ENCODE results near the gene TULP4.
"Not testable (repeated sequence)": the region's sequence is repeated elsewhere in the genome, so short reads cannot be mapped to it uniquely, and the experiment has no call there.

TULP4 gene

GRCh38 chr6:158507174-158507573, 194.9 kb downstream of the TULP4 start:
- no peak for DNase-seq

DNA sequence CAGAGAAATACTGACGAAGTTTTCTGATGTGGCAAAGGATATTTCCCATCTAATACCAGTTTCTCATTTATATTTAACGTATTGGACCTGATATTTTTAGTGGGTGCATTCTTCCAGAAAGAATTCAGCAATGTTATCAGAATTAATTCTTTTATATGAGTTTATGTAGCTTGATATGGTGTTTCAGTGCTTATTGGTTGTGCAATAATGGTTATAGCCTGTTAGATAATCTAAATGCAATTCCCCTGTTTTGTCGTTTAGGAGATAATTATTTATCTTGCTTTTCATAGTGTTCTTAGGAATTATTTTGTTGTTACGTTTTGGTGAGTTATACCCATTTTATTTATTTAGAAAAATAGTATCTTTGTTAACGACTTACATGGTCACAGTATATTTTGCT, 196.2 kb downstream of the TULP4 start:
- DNase-seq: no peak

DNA sequence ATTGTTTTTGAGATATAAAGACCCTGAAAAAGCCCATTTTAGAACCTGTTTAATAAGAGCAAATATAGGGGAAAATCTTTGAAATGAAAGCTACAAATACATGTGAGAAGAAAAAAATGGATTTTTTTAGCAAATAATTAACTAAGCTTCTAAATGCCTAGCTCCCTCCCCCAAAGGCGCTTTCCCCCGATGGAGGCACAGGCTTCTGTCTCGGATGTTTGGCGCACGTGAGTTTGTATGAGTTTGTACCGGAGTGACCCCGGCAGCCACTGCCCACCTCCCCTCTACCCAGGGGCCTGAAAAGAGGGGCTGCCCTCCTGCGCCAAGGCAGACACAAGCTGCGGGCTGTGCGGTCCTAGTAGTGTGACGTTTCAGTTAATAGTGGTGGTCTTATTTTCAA, 197.2 kb downstream of the TULP4 start:
- no peak for DNase-seq

DNA sequence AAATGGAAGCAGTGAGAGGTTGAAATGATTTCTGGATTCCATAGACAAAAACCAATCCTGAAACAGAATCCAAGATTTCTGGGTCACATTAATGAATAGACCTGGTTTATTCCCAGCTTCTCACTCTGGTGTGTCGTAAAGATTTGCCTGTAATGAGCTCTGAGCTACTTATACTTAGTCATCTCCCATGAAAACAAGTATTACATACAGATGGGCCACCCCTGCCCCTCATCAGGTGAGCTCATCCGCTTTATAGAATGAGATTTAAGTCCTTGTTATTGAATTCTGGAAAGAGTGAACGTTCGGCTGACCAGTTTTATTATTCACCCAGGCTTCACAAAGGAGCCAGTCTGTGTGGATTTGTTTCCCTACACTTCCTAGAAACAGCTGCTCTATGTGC, 200.5 kb downstream of the TULP4 start:
- DNase-seq: no peak

- DNase-seq: no peak
These were observed 201.9 kb downstream of the TULP4 start for GRCh38 chr6:158514176-158514575.

- DNase-seq: no peak
These were observed 202.7 kb downstream of the TULP4 start for GRCh38 chr6:158514991-158515390.

DNA sequence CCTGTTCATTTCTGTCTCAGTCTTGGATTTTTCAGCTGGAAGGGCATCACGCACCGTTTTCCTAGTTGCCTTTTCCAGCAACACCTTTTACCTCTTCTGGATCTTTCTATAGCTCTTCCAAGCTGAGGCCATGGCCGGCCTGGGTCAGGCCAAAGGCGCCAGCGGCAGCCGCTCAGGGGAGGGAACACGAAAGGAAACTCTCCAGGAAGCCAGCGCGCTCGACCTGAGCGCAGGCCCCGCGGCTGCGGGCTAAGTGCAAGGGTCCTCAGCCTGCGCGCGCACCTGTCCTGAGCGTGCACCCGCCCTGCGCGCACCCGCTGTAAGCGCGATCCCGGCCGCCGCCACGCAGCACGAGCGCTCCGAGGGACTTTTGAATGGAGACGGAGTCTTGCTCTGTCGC, 203.8 kb downstream of the TULP4 start:
- no peak for DNase-seq

- no peak for DNase-seq
These were observed 204.8 kb downstream of the TULP4 start for GRCh38 chr6:158517038-158517437.

DNA sequence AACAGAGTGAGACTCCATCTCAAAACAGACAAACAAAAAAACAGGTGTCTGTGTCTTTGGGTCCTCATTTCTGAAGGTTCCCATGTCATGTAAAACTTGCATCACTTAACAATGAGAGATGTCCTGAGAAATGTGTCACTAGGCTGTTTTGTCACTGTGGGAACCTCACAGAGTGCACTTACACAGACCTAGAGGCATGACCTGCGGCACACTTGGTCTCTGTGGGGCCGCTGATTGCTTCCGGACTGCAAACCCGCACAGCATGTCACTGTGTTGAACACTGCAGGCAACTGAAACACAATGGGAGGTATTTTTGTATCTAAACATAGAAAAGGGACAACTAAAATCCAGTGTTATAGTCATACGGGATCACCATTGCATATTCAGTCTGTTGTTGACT, 205.3 kb downstream of the TULP4 start:
- no peak for DNase-seq

GRCh38 chr6:158518191-158519127, 206.2 kb downstream of the TULP4 start:
- peak; percentile 41 to 42 for DNase-seq

- DNase-seq: no peak
These were observed 207.0 kb downstream of the TULP4 start for GRCh38 chr6:158519300-158519699.

DNA sequence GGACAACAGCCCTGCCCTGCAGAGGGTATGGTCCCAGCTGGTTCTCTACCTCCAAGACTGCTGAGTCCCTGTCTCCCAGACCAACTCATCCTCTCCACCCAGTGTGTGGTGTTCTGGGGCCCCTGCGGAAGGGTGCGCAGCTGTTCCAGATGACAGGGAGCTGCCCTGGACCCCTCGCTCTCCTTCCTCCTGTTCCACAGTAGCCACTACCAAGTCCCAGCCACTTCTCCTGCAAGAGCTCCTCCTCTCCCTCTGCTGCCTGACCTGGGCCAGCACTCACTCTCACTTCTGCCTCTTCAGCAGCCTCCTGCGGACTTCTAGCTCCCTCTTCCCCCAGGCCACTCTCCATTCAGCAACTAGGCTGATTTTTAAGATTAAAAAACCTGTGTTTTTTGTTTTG, 207.5 kb downstream of the TULP4 start:
- DNase-seq: no peak

DNA sequence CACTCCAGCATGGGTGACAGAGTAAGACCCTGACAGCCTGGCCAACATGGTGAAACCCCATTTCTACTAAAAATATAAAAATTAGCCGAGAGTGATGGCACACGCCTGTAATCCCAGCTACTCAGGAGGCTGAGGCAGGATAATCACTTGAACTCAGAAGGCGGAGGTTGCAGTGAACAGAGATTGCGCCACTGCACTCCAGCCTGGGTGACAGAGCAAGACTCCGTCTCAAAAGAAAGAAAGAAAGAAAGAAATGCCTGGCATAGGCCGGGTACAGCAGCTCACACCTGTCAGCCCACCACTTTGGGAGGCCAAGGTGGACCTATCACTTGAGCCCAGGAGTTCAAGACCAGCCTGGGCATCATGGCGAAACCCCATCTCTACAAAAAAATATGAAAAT, 208.7 kb downstream of the TULP4 start:
- not testable (repeated sequence) for DNase-seq

GRCh38 chr6:158521759-158522158, 209.5 kb downstream of the TULP4 start:
- DNase-seq: no peak

GRCh38 chr6:158522616-158523015, 210.4 kb downstream of the TULP4 start:
- no peak for DNase-seq

DNA sequence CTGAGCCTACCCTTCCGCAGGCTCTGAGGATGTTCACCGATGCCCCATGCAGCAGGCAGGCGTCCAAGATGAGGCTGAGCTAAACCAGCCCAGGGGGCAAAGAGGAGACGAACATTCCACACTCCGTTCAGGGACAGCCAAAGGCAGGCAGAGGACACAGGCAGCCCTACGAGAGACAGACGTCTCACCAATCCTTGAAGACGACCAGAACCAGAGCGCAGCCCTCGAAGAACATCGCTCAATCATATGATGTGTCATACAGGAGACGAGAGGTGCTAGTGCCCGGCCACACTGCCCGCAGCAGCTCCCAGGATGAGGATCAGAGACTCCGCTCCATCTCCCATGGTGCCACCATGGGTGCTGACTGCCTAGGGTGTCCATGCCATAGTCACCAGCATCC, 212.0 kb downstream of the TULP4 start:
- no peak for DNase-seq

- not testable (repeated sequence) for DNase-seq
These were observed 215.6 kb downstream of the TULP4 start for GRCh38 chr6:158527858-158528257.

DNA sequence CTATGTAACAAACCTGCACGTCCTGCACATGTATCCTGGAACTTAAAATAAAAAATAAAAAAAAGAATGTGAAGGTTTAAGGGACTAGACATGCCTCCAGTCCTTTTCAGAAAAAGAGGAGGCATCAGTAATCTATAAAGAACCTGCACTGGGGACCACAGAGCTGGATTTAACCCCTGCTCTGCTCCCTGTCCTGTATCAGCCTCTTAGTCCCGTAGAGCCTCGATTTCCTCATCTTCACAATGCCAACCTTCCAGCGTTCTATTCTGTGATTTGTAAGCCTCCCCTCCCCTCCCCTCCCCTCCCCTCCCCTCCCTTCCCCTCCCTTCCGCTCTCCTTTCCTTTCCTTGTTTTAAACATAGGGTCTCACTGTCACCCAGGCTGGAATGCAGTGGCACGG, 216.6 kb downstream of the TULP4 start:
- DNase-seq: no peak

- no peak for DNase-seq
These were observed 217.4 kb downstream of the TULP4 start for GRCh38 chr6:158529629-158530028.

GRCh38 chr6:158531566-158531965, 219.3 kb downstream of the TULP4 start:
- DNase-seq: no peak

- DNase-seq: no peak
These were observed 219.7 kb downstream of the TULP4 start for GRCh38 chr6:158531970-158532369.

DNA sequence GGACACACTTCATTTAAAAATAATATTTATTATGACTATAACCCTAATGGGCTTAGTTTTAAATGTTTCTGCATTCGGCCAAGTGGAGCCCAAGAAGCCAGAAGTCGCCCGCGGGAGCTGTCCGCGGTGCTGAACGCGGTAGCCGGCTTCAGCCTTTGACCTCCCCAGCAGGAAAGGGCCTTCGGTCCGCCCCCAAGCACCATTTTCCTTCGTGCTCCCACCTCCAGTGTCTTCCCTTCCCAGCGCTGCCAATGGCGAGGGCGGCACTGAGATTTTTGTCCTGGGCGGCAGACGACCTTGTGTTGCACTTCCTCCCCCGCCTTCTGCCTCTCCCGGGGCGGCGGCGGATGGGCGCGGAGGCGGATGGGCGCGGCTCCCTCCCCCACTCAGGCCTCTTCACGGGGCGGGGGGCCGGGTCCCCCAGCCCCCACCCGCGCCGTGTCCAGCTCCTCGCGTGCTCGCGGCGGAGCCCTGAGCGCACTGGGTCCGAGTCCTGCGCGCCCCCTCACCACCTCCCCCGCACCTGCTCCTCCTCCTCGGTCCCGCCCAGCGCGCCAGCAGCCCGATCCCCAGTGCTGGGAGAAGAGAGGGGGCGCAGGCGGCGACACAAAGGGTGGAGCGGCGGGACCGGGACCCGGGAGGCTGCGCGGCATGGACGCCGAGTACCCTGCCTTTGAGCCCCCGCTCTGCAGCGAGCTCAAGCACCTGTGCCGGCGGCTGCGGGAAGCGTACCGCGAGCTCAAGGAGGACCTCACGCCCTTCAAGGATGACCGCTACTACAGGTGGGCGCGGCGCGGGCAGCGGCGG, 224.0 kb downstream of the TULP4 start:
- DNase-seq: peak; percentile 37 to 67

- peak; percentile 24 to 42 for DNase-seq
These were observed 224.9 kb downstream of the TULP4 start for GRCh38 chr6:158536891-158537798.

Measured in NCI-H187 (cell line).